ENCODE results near the gene ITPK1. TPM values are rescaled to one million over a fixed set of nuclear protein-coding genes. Genes with fewer than 3 reads are reported as not detected.

Gene ITPK1
- total and polyA plus RNA-seq, 2 donors (not counting 3 experiments of a cell fraction or from before 2014, with no cell fraction given), result 39.6 to 51.8 TPM

DNA sequence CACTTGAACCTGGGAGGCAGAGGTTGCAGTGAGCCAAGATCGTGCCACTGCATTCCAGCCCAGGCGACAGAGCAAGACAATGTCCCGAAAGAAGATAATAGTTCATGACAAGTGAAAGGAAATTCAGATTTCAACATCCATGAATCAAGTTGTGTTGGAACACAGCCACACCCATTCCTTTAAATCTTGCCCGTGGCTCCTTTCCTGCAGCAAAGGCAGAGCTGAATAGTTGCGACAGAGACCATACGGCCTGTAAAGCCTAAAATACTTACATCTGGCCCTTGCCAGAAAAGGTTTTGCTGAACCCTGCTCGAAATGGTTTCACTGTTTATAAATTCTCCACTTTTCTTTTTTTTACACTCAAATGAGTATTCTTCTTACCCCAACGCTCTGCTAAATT, 17.7 kb upstream of the ITPK1 start:
- Histone ChIP-seq H3K4me1 (ENCODE audit: control insufficient read depth, extremely low read depth, insufficient read depth, low read length) (no peaks in the 10 kb centered on the region), H4K20me1 (replicated peaks; ENCODE audit: control insufficient read depth, extremely low read depth, insufficient read depth, low read length) (no peaks in the 10 kb centered on the region), H3K4me2 (ENCODE audit: insufficient read depth, low read length) (no peak overlapping the region), H3K79me2 (ENCODE audit: control insufficient read depth, insufficient read depth, low read length) (no peaks in the 10 kb centered on the region), H3K4me3 (replicated peaks in 1 of 3; ENCODE audit: insufficient read depth in 1 of 3, low read depth in 1 of 3, low read length in 3 of 3) (no peak overlapping the region), H3K27me3 (ENCODE audit: control insufficient read depth in 2 of 2, insufficient read depth in 2 of 2, low read length in 2 of 2) (no peaks in the 10 kb centered on the region), H3K9me3 (replicated peaks; ENCODE audit: control insufficient read depth, insufficient read depth, low read length) (no peaks in the 10 kb centered on the region), H2AFZ (ENCODE audit: low read depth, low read length) (no peak overlapping the region), H3K27ac (ENCODE audit: insufficient read depth, low read depth, low read length) (no peak overlapping the region), H3K36me3 (ENCODE audit: control insufficient read depth in 2 of 2, extremely low read depth in 1 of 2, insufficient read depth in 2 of 2, low read length in 2 of 2) (no peaks in the 10 kb centered on the region), H3K9ac (replicated peaks; ENCODE audit: extremely low read depth, insufficient read depth, low read length) (no peak overlapping the region), H3K9me1 (replicated peaks; ENCODE audit: control insufficient read depth, extremely low read depth, insufficient read depth, low read length) (no peaks in the 10 kb centered on the region)
- no peak for DNase-seq (ENCODE audit: low read depth, low spot score)
- ChIA-PET POLR2A (interaction anchor here (0.6 kb wide), 1 partner anchor 29 kb away, joined by 12 read pairs; no protein-coding TSS in a partner anchor), CTCF (interaction anchor here (1.5 to 4.3 kb wide), 9 partner anchors 14 to 253 kb away, joined by 3 to 121 read pairs (median 9); partner anchors contain the start of gene ITPK1)
- intact Hi-C loops (cut with micrococcal nuclease) (no loop called here), dilution Hi-C loops (cut with MboI; ENCODE audit: extremely low pct_ligation_motif_present, low sequenced_read_pairs) (loop anchor here (25.0 kb wide), 1 partner anchor 171 kb away; no protein-coding TSS in a partner anchor)
- no TSS peak for BruUV-seq (replicated peaks)
- FAIRE-seq, result no peak
- TF ChIP-seq, protein P1, sequence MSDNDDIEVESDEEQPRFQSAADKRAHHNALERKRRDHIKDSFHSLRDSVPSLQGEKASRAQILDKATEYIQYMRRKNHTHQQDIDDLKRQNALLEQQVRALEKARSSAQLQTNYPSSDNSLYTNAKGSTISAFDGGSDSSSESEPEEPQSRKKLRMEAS (IDR thresholded peaks at IDR 0.05; ENCODE audit: insufficient read depth, insufficient read length), result no peak
- TF ChIP-seq JUN (IDR thresholded peaks at IDR 0.05; ENCODE audit: borderline replicate concordance, insufficient read depth, insufficient read length, low read depth) (no peak), GATA2 (IDR thresholded peaks at IDR 0.05; ENCODE audit: insufficient read depth, insufficient read length, low read depth, low read length) (no peak), POLR2A (IDR thresholded peaks at IDR 0.05; ENCODE audit: low read depth, low read length) (no peak), MYC (IDR thresholded peaks at IDR 0.05; ENCODE audit: low read depth, low read length) (no peak), POLR2AphosphoS5 (IDR thresholded peaks at IDR 0.05; ENCODE audit: insufficient read depth, low read depth, low read length) (no peak), EZH2 (IDR thresholded peaks at IDR 0.05; ENCODE audit: borderline replicate concordance, low read depth, low read length, severe bottlenecking) (no peak)
- TF ChIP-seq, protein P2, sequence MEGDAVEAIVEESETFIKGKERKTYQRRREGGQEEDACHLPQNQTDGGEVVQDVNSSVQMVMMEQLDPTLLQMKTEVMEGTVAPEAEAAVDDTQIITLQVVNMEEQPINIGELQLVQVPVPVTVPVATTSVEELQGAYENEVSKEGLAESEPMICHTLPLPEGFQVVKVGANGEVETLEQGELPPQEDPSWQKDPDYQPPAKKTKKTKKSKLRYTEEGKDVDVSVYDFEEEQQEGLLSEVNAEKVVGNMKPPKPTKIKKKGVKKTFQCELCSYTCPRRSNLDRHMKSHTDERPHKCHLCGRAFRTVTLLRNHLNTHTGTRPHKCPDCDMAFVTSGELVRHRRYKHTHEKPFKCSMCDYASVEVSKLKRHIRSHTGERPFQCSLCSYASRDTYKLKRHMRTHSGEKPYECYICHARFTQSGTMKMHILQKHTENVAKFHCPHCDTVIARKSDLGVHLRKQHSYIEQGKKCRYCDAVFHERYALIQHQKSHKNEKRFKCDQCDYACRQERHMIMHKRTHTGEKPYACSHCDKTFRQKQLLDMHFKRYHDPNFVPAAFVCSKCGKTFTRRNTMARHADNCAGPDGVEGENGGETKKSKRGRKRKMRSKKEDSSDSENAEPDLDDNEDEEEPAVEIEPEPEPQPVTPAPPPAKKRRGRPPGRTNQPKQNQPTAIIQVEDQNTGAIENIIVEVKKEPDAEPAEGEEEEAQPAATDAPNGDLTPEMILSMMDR (IDR thresholded peaks at IDR 0.05; ENCODE audit: extremely low read depth in 1 of 2, insufficient read depth in 1 of 2, low read depth in 1 of 2, low read length in 2 of 2), result no peak
